Measurements from ENCODE around the gene EIF3F. TPM values are rescaled to one million over a fixed set of nuclear protein-coding genes. Genes with fewer than 3 reads are reported as not detected.

EIF3F gene
- total RNA-seq, 1 donor from 2014 or later, result 515 TPM

DNA sequence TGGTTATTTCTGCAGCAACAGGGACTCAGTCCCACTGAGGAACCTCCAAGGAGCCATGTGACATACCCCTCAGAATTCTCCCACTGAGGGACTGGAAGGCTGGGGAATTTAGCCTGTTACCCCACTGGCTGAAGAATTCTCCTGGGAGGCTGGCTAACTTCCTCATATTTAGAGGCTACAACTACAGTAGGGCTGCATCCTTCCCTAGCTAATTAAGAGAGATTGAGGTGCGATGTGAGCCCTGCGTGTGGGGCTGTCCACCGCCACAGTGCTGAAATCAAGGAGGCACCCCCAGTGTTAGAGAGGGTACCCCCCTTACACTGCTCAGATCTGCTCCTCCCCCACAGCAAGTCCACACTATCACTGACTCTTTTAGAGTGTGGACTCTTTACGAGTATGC, 21.1 kb downstream of the EIF3F start:
- DNase-seq (ENCODE audit: low spot score), result no peak
- H3K27me3 Mint-ChIP-seq (ENCODE audit: unreplicated experiment), result peaks cover 2% of the 10 kb centered on the region
- no peaks in the 10 kb centered on the region for H3K4me1 Mint-ChIP-seq (ENCODE audit: unreplicated experiment)
- H3K9me3 Mint-ChIP-seq (ENCODE audit: unreplicated experiment), result no peaks in the 10 kb centered on the region
- H3K4me3 Mint-ChIP-seq (ENCODE audit: unreplicated experiment), result no peak overlapping the region
- no peaks in the 10 kb centered on the region for H3K36me3 Mint-ChIP-seq (ENCODE audit: low read depth, unreplicated experiment)
- TF ChIP-seq, protein P1, sequence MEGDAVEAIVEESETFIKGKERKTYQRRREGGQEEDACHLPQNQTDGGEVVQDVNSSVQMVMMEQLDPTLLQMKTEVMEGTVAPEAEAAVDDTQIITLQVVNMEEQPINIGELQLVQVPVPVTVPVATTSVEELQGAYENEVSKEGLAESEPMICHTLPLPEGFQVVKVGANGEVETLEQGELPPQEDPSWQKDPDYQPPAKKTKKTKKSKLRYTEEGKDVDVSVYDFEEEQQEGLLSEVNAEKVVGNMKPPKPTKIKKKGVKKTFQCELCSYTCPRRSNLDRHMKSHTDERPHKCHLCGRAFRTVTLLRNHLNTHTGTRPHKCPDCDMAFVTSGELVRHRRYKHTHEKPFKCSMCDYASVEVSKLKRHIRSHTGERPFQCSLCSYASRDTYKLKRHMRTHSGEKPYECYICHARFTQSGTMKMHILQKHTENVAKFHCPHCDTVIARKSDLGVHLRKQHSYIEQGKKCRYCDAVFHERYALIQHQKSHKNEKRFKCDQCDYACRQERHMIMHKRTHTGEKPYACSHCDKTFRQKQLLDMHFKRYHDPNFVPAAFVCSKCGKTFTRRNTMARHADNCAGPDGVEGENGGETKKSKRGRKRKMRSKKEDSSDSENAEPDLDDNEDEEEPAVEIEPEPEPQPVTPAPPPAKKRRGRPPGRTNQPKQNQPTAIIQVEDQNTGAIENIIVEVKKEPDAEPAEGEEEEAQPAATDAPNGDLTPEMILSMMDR (IDR thresholded peaks at IDR 0.05; ENCODE audit: unreplicated experiment), result no peak
- no peak overlapping the region for H3K27ac Mint-ChIP-seq (ENCODE audit: unreplicated experiment)

DNA sequence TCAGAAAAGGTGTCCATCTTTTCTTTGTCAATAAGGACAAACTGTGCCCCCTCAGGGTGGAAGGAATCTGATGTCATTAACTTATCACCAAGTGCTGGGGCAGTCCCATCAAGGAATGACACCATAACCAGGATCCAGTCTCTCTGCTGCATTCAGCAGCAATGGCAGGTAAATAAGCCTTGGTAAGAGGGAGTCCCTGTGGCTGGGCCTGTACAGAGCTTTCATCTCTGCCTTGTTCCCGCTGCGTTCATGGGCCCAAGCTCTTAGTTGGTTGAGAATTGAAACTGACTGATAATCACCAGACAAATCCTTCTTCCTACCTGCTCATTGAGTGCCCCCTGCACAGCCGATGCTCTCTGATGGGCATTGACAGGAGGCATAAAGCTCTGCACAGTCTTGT, 22.7 kb downstream of the EIF3F start:
- DNase-seq (ENCODE audit: low spot score), result no peak
- no peaks in the 10 kb centered on the region for H3K4me1 Mint-ChIP-seq (ENCODE audit: unreplicated experiment)
- no peaks in the 10 kb centered on the region for H3K36me3 Mint-ChIP-seq (ENCODE audit: low read depth, unreplicated experiment)
- no peak overlapping the region for H3K4me3 Mint-ChIP-seq (ENCODE audit: unreplicated experiment)
- H3K27me3 Mint-ChIP-seq (ENCODE audit: unreplicated experiment), result peaks cover 2% of the 10 kb centered on the region
- H3K9me3 Mint-ChIP-seq (ENCODE audit: unreplicated experiment), result no peaks in the 10 kb centered on the region
- no peak overlapping the region for H3K27ac Mint-ChIP-seq (ENCODE audit: unreplicated experiment)
- TF ChIP-seq, protein P1 (IDR thresholded peaks at IDR 0.05; ENCODE audit: unreplicated experiment), result no peak

DNA sequence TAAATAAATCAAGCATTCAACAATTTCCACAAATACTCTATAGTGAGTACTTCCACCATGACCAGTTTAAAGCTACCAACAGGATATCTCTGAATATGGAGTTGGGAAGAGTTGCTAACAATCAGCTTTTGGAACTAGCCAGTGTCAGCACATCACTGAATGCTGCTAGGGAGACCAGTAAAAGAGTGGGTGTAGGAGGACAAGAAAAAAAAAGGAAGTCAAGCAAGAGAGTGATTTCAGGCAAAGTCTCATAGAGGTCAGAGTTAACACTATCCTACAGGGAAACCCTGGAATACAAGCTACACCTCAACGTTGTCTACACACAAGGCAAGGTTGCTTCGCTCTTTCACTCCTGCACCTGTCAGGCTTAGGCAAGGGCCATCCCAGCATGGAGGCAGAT, 24.2 kb downstream of the EIF3F start:
- Mint-ChIP-seq H3K27ac (ENCODE audit: unreplicated experiment) (no peak overlapping the region), H3K4me3 (ENCODE audit: unreplicated experiment) (no peak overlapping the region), H3K9me3 (ENCODE audit: unreplicated experiment) (no peaks in the 10 kb centered on the region), H3K27me3 (ENCODE audit: unreplicated experiment) (peaks cover 3% of the 10 kb centered on the region), H3K4me1 (ENCODE audit: unreplicated experiment) (no peaks in the 10 kb centered on the region), H3K36me3 (ENCODE audit: low read depth, unreplicated experiment) (no peaks in the 10 kb centered on the region)
- DNase-seq (ENCODE audit: low spot score), result no peak
- TF ChIP-seq, protein P1 (IDR thresholded peaks at IDR 0.05; ENCODE audit: unreplicated experiment), result no peak

DNA sequence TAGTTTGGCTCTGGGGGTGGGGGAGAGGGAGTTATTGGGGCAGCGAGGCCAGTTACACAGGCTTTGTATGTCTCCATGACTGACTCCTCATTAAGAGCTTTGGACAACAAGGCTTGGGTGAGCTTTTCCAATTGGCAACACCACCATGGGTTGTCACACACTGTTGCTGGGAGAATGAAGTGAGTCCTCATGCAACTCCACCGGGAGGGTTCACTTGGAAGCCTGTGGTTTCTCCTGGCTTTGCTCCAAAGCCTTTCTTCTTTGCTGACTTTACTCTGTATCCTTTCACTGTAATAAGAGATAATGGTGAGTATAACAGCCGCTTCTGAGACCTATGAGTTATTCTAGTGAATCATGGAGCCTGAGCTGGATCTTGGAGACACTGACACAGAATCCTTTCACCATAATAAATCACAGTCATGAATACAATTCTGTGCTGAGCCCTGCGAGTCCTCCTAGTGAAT, 24.9 kb downstream of the EIF3F start:
- Mint-ChIP-seq H3K9me3 (ENCODE audit: unreplicated experiment) (no peaks in the 10 kb centered on the region), H3K4me1 (ENCODE audit: unreplicated experiment) (no peaks in the 10 kb centered on the region)
- DNase-seq (ENCODE audit: low spot score), result no peak

DNA sequence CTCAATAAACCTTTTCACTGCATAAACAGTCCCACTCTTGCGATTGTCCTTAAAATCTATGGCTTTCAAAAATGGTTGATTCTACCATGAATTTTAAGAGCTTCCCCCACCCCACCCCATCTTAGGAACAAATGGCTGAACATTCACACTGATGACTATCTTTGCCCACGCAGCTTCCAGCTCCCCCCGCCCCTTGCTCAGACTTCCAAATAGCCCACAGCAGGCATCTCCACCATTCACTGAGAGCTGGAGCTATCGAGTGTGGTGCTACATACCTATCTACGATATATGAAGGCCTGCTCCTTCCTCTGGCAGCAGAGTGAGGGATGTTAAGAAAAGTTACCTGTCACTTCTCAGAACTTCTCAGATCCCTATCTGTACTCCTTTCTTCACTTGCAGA, 26.7 kb downstream of the EIF3F start:
- Mint-ChIP-seq H3K4me1 (ENCODE audit: unreplicated experiment) (peaks cover 3% of the 10 kb centered on the region), H3K4me3 (ENCODE audit: unreplicated experiment) (no peak overlapping the region), H3K27ac (ENCODE audit: unreplicated experiment) (no peak overlapping the region), H3K27me3 (ENCODE audit: unreplicated experiment) (peaks cover 8% of the 10 kb centered on the region), H3K36me3 (ENCODE audit: low read depth, unreplicated experiment) (no peaks in the 10 kb centered on the region), H3K9me3 (ENCODE audit: unreplicated experiment) (no peaks in the 10 kb centered on the region)
- DNase-seq (ENCODE audit: low spot score), result no peak
- TF ChIP-seq, protein P1 (IDR thresholded peaks at IDR 0.05; ENCODE audit: unreplicated experiment), result no peak

More for the DNA sequence above, 24.9 kb downstream of the EIF3F start:
- no peaks in the 10 kb centered on the region for H3K36me3 Mint-ChIP-seq (ENCODE audit: low read depth, unreplicated experiment)
- peaks cover 3% of the 10 kb centered on the region for H3K27me3 Mint-ChIP-seq (ENCODE audit: unreplicated experiment)
- no peak overlapping the region for H3K4me3 Mint-ChIP-seq (ENCODE audit: unreplicated experiment)
- TF ChIP-seq, protein P1 (IDR thresholded peaks at IDR 0.05; ENCODE audit: unreplicated experiment), result no peak
- no peak overlapping the region for H3K27ac Mint-ChIP-seq (ENCODE audit: unreplicated experiment)
